ENCODE results near the gene RBM34.

GRCh38 chr1:235207209-235207565 is 46.1 kb upstream of the RBM34 start:
- TF ChIP-seq CTCF (IDR thresholded peaks at IDR 0.05) (no peak), POLR2A (IDR thresholded peaks at IDR 0.05) (no peak)

Data from thyroid gland (tissue), 4 donors.